ENCODE results near the gene CCSER1.

- no peak for TF ChIP-seq CTCF (conservative IDR thresholded peaks at IDR 0.05)
- no peak for TF ChIP-seq EZH2 (IDR thresholded peaks at IDR 0.05; ENCODE audit: low read depth)
Observed at GRCh38 chr4:90237751-90238530, 110.7 kb downstream of the CCSER1 start.

Data from PC-9 (cell line).